IMR-90 (cell line): ENCODE measurements around the gene INTS6L. TPM values are rescaled to one million over a fixed set of nuclear protein-coding genes. Genes with fewer than 3 reads are reported as not detected.

ENCODE experiments used
- ATAC-seq: fragments of 200-7000 bp; cut with Tn5 transposase; 2 replicates; pipeline ENCODE4 v1.9.1; 2020; ENCODE audit warnings: low read depth, mild to moderate bottlenecking, moderate library complexity
- BruUV-seq: library from RNA; stranded (reverse); fragments of 400-500 nt; replicated peaks from 2 replicates; lab custom pipeline; 2021; lab: Mats Ljungman, UMichigan
- CTCF ChIA-PET: fragments of 300-600 bp; formaldehyde crosslinking; extraction: SDS; loops from one replicate; lab custom pipeline; 2021; ENCODE audit warnings: antibody characterized with exemption; lab: Yijun Ruan, JAX
- POLR2A ChIA-PET: fragments of 300-600 bp; sonication (Branson Sonifier 250); formaldehyde crosslinking; loops from one replicate; lab custom pipeline; 2022; ENCODE audit warnings: antibody characterized with exemption; ENCODE audit not compliant: unreplicated experiment; lab: Charles Lee
- DNase-seq: peaks from one replicate; pipeline ENCODE4 v3.0.0; 2013
- H2AFZ ChIP-seq: replicated peaks from 2 replicates; pipeline ENCODE3; 2013; ENCODE audit warnings: low read length, mild to moderate bottlenecking; ENCODE audit not compliant: poor library complexity
- H2AK5ac ChIP-seq: 2 replicates; pipeline ENCODE4 v1.6.1; 2013; ENCODE audit warnings: low read depth, low read length, inconsistent platforms
- H2AK9ac ChIP-seq: replicated peaks from 2 replicates; pipeline ENCODE3; 2013; ENCODE audit warnings: mild to moderate bottlenecking, low read depth, low read length, moderate library complexity; ENCODE audit not compliant: poor library complexity
- H2BK120ac ChIP-seq: 2 replicates; pipeline ENCODE4 v1.6.1; 2013; ENCODE audit warnings: low read depth, low read length, inconsistent platforms
- H2BK15ac ChIP-seq: 3 replicates; pipeline ENCODE4 v1.6.1; 2013; ENCODE audit warnings: low read depth, low read length, inconsistent platforms
- H2BK20ac ChIP-seq: 2 replicates; pipeline ENCODE4 v1.6.1; 2013; ENCODE audit warnings: low read depth, mild to moderate bottlenecking, inconsistent platforms, low read length, moderate library complexity
- H2BK5ac ChIP-seq: 2 replicates; pipeline ENCODE4 v1.6.1; 2013; ENCODE audit warnings: mild to moderate bottlenecking, low read depth, low read length, inconsistent platforms; ENCODE audit not compliant: poor library complexity, severe bottlenecking
- H3K14ac ChIP-seq: replicated peaks from 2 replicates; pipeline ENCODE4 v1.6.1; 2013; ENCODE audit warnings: low read depth, low read length, inconsistent platforms
- H3K18ac ChIP-seq: 2 replicates; pipeline ENCODE4 v1.6.1; 2013; ENCODE audit warnings: low read depth, low read length, control low read depth
- H3K23ac ChIP-seq: 2 replicates; pipeline ENCODE4 v1.6.1; 2013; ENCODE audit warnings: low read depth, low read length, inconsistent platforms
- H3K27ac ChIP-seq: 2 replicates; pipeline ENCODE4 v1.5.1; 2013; ENCODE audit warnings: mild to moderate bottlenecking, control low read depth, low read length; ENCODE audit not compliant: insufficient read depth
- H3K27me3 ChIP-seq: 2 replicates; pipeline ENCODE4 v1.6.1; 2013; ENCODE audit warnings: low read length; ENCODE audit not compliant: control insufficient read depth, insufficient read depth
- H3K36me3 ChIP-seq: 2 replicates; pipeline ENCODE4 v1.6.1; 2013; ENCODE audit warnings: low read length, mixed read lengths; ENCODE audit not compliant: control insufficient read depth, insufficient read depth
- H3K4ac ChIP-seq: 2 replicates; pipeline ENCODE4 v1.6.1; 2013; ENCODE audit warnings: low read depth, low read length, inconsistent platforms
- H3K4me1 ChIP-seq: 2 replicates; pipeline ENCODE4 v1.6.1; 2013; ENCODE audit warnings: low read length, mixed read lengths; ENCODE audit not compliant: control insufficient read depth, insufficient read depth
- H3K4me2 ChIP-seq: 2 replicates; pipeline ENCODE4 v1.6.1; 2013; ENCODE audit warnings: low read depth, mild to moderate bottlenecking, control low read depth, low read length, moderate library complexity
- H3K4me3 ChIP-seq: 2 replicates; pipeline ENCODE4 v1.5.1; 2013; ENCODE audit warnings: low read depth, mild to moderate bottlenecking, control low read depth, low read length, moderate library complexity; ENCODE audit not compliant: insufficient read depth
- H3K56ac ChIP-seq: 2 replicates; pipeline ENCODE4 v1.6.1; 2013; ENCODE audit warnings: low read length, inconsistent platforms; ENCODE audit not compliant: insufficient read depth; ENCODE audit errors: extremely low read depth
- H3K79me1 ChIP-seq, 2 experiments: 2 replicates each; pipeline ENCODE4 v1.6.1; 2013; ENCODE audit warnings: low read length in 2 of 2, inconsistent platforms in 1 of 2, low read depth in 1 of 2
- H3K9ac ChIP-seq: 2 replicates; pipeline ENCODE4 v1.6.1; 2013; ENCODE audit warnings: low read depth, low read length, control low read depth
- H3K9me1 ChIP-seq: 2 replicates; pipeline ENCODE4 v1.6.1; 2013; ENCODE audit warnings: low read length, inconsistent platforms; ENCODE audit not compliant: insufficient read depth
- H3K9me3 ChIP-seq: 2 replicates; pipeline ENCODE4 v1.6.1; 2013; ENCODE audit warnings: low read length; ENCODE audit not compliant: control insufficient read depth, insufficient read depth
- H4K20me1 ChIP-seq: 2 replicates; pipeline ENCODE4 v1.6.1; 2013; ENCODE audit warnings: low read length, inconsistent platforms; ENCODE audit not compliant: insufficient read depth
- H4K5ac ChIP-seq: 2 replicates; pipeline ENCODE4 v1.6.1; 2013; ENCODE audit warnings: mild to moderate bottlenecking, low read depth, low read length, control low read depth
- H4K8ac ChIP-seq, 2 experiments: 2 replicates each; pipeline ENCODE4 v1.6.1; 2013; ENCODE audit warnings: low read depth in 2 of 2, low read length in 2 of 2, control low read depth in 1 of 2, inconsistent platforms in 1 of 2
- H4K91ac ChIP-seq: 2 replicates; pipeline ENCODE4 v1.6.1; 2013; ENCODE audit warnings: low read depth, low read length, inconsistent platforms; ENCODE audit not compliant: insufficient read depth
- BHLHE40 ChIP-seq: fragments of 150-350 bp; IDR thresholded peaks from 2 replicates; pipeline ENCODE4 v1.6.1; 2016; ENCODE audit warnings: mild to moderate bottlenecking, low read depth, low read length
- CEBPB ChIP-seq: IDR thresholded peaks from 2 replicates; pipeline ENCODE4 v1.6.1; 2012; ENCODE audit warnings: low read depth, low read length, improper control_type of control experiment
- CHD1 ChIP-seq: IDR thresholded peaks from 2 replicates; pipeline ENCODE4 v1.6.1; 2012; ENCODE audit warnings: low read depth, low read length, improper control_type of control experiment
- FOS ChIP-seq: fragments of 150-350 bp; IDR thresholded peaks from 2 replicates; pipeline ENCODE4 v1.6.1; 2016; ENCODE audit warnings: low read depth, low read length
- MAFK ChIP-seq: IDR thresholded peaks from 2 replicates; pipeline ENCODE4 v1.6.1; 2012; ENCODE audit warnings: low read depth, low read length, improper control_type of control experiment
- MAZ ChIP-seq: IDR thresholded peaks from 2 replicates; pipeline ENCODE4 v1.6.1; 2012; ENCODE audit warnings: low read depth, mild to moderate bottlenecking, low read length, improper control_type of control experiment, moderate library complexity, borderline replicate concordance
- MXI1 ChIP-seq: IDR thresholded peaks from 2 replicates; pipeline ENCODE4 v1.6.1; 2012; ENCODE audit warnings: low read depth, mild to moderate bottlenecking, low read length, moderate library complexity, borderline replicate concordance
- NFE2L2 ChIP-seq: fragments of 150-350 bp; IDR thresholded peaks from 2 replicates; pipeline ENCODE4 v1.6.1; 2016; ENCODE audit warnings: low read depth, mild to moderate bottlenecking, low read length
- POLR2A ChIP-seq: IDR thresholded peaks from 2 replicates; pipeline ENCODE4 v1.6.1; 2012; ENCODE audit warnings: mild to moderate bottlenecking, low read depth, low read length
- RAD21 ChIP-seq: IDR thresholded peaks from 2 replicates; pipeline ENCODE4 v1.6.1; 2012; ENCODE audit warnings: low read length, improper control_type of control experiment
- RCOR1 ChIP-seq: IDR thresholded peaks from 2 replicates; pipeline ENCODE4 v1.6.1; 2012; ENCODE audit warnings: mild to moderate bottlenecking, low read length, improper control_type of control experiment; ENCODE audit not compliant: insufficient replicate concordance
- RFX5 ChIP-seq: IDR thresholded peaks from 2 replicates; pipeline ENCODE4 v1.8.0; 2012; ENCODE audit warnings: low read depth, mild to moderate bottlenecking, low read length, moderate library complexity
- SMC3 ChIP-seq: fragments of 150-350 bp; IDR thresholded peaks from 2 replicates; pipeline ENCODE4 v1.6.1; 2016; ENCODE audit warnings: low read depth, mild to moderate bottlenecking, antibody characterized with exemption, low read length, moderate library complexity
- WGBS, 2 experiments: methylation state at CpG; one replicate each; pipeline versions ENCODE4 v1.1.5 to v1.1.7; 2013; ENCODE audit warnings: missing lambda C conversion rate in 2 of 2; ENCODE audit not compliant: insufficient read length in 1 of 2; ENCODE audit errors: extremely low coverage in 2 of 2; 5-methylcytosine and 5-hydroxymethylcytosine counted together
- dilution Hi-C: fragments of 300-500 bp; cut with HindIII; formaldehyde crosslinking; loops from one replicate; pipeline ENCODE4 v1.14.3; 2018; ENCODE audit warnings: low sequenced_read_pairs; ENCODE audit not compliant: unreplicated experiment
- in situ Hi-C: fragments of 300-500 bp; cut with MboI; formaldehyde crosslinking; loops from 3 replicates; pipeline ENCODE4 v1.14.3; 2019; ENCODE audit warnings: low sequenced_read_pairs, inconsistent platforms, mixed read lengths
- intact Hi-C: fragments of 100-400 bp; cut with micrococcal nuclease; formaldehyde crosslinking; loops from 2 replicates; pipeline ENCODE4 v1.10.0; 2022
- polyA plus RNA-seq, 3 experiments: library from polyadenylated mRNA; depleted of rRNA; stranded (reverse); fragments of >200 nt; gene quantifications; 2 replicates each; pipeline ENCODE4 v1.2.3, GENCODE V29; 2012; ENCODE audit warnings: low replicate concordance in 1 of 3
- total RNA-seq: library from RNA; depleted of rRNA; stranded (reverse); fragments of >200 nt; gene quantifications from 2 replicates; pipeline ENCODE4 v1.2.3, GENCODE V29; 2012
- TF ChIP-seq, protein P1 (sequence below): fragments of 150-350 bp; IDR thresholded peaks from 2 replicates; pipeline ENCODE4 v1.6.1; 2016; ENCODE audit warnings: low read depth, mild to moderate bottlenecking, low read length, moderate library complexity, borderline replicate concordance
- TF ChIP-seq, protein P2 (sequence below): fragments of 150-350 bp; IDR thresholded peaks from 2 replicates; pipeline ENCODE4 v1.6.1; 2017; ENCODE audit warnings: mild to moderate bottlenecking, antibody characterized with exemption, low read length, low read depth
- TF ChIP-seq, protein P3 (sequence below): conservative IDR thresholded peaks from 2 replicates; pipeline ENCODE4 v1.5.1; 2012; ENCODE audit warnings: mild to moderate bottlenecking, low read depth, low read length, improper control_type of control experiment

The INTS6L gene
- total and polyA plus RNA-seq, 2 of the 4 experiments (the other 2 are of a cell fraction), result 2.7 to 5.1 TPM

DNA sequence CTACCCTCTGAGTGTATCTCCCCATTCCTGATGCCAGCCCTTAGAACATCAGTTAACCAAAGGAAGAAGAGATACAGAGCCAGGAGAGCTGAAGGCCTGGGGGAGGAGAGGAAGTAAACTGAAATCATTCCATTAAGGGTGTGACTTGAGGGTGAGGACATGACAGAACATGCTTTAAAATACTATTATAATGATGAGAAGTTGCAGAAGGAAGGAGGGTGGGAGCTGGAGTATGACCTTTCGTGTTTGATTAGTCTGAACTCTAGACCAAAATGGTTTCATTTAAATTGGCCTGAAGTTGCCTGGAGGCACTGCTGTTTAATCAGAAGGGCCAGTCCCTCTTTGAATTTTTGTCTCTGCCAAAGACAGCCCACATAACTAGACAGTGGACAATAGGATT is 11.4 kb downstream of the INTS6L start:
- CTCF ChIA-PET, result no interaction called here

More for the DNA sequence above, 11.4 kb downstream of the INTS6L start:
- ATAC-seq (no peak), DNase-seq (no peak)
- H3K9ac ChIP-seq, result no peak overlapping the region
- H2AFZ ChIP-seq, result no peak overlapping the region
- no peak overlapping the region for H2BK15ac ChIP-seq
- no peak overlapping the region for H2BK5ac ChIP-seq
- intact Hi-C loops (no loop called here), dilution Hi-C loops (no loop called here), in situ Hi-C loops (no loop called here)
- H3K27me3 ChIP-seq, result no peaks in the 10 kb centered on the region
- H2AK5ac ChIP-seq, result no peak overlapping the region
- H4K20me1 ChIP-seq, result no peaks in the 10 kb centered on the region
- no peaks in the 10 kb centered on the region for H3K9me3 ChIP-seq
- no peak overlapping the region for H3K23ac ChIP-seq
- no peak overlapping the region for H2BK120ac ChIP-seq
- H3K4me2 ChIP-seq, result no peak overlapping the region
- no peaks in the 10 kb centered on the region for H3K79me1 ChIP-seq
- H3K4me3 ChIP-seq, result no peak overlapping the region
- no peak overlapping the region for H3K14ac ChIP-seq
- no peak overlapping the region for H4K91ac ChIP-seq
- BruUV-seq, result no TSS peak
- H3K4ac ChIP-seq, result no peak overlapping the region
- no peak for TF ChIP-seq POLR2A
- no peak for TF ChIP-seq BHLHE40
- no peak for TF ChIP-seq CHD1
- TF ChIP-seq MAFK, result no peak
- no peak for TF ChIP-seq FOS
- TF ChIP-seq RCOR1, result no peak
- TF ChIP-seq, protein P1, sequence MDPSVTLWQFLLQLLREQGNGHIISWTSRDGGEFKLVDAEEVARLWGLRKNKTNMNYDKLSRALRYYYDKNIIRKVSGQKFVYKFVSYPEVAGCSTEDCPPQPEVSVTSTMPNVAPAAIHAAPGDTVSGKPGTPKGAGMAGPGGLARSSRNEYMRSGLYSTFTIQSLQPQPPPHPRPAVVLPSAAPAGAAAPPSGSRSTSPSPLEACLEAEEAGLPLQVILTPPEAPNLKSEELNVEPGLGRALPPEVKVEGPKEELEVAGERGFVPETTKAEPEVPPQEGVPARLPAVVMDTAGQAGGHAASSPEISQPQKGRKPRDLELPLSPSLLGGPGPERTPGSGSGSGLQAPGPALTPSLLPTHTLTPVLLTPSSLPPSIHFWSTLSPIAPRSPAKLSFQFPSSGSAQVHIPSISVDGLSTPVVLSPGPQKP, result no peak
- TF ChIP-seq, protein P2, sequence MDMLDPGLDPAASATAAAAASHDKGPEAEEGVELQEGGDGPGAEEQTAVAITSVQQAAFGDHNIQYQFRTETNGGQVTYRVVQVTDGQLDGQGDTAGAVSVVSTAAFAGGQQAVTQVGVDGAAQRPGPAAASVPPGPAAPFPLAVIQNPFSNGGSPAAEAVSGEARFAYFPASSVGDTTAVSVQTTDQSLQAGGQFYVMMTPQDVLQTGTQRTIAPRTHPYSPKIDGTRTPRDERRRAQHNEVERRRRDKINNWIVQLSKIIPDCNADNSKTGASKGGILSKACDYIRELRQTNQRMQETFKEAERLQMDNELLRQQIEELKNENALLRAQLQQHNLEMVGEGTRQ, result no peak
- TF ChIP-seq RAD21, result no peak
- no peak for TF ChIP-seq SMC3
- TF ChIP-seq, protein P3, sequence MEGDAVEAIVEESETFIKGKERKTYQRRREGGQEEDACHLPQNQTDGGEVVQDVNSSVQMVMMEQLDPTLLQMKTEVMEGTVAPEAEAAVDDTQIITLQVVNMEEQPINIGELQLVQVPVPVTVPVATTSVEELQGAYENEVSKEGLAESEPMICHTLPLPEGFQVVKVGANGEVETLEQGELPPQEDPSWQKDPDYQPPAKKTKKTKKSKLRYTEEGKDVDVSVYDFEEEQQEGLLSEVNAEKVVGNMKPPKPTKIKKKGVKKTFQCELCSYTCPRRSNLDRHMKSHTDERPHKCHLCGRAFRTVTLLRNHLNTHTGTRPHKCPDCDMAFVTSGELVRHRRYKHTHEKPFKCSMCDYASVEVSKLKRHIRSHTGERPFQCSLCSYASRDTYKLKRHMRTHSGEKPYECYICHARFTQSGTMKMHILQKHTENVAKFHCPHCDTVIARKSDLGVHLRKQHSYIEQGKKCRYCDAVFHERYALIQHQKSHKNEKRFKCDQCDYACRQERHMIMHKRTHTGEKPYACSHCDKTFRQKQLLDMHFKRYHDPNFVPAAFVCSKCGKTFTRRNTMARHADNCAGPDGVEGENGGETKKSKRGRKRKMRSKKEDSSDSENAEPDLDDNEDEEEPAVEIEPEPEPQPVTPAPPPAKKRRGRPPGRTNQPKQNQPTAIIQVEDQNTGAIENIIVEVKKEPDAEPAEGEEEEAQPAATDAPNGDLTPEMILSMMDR, result no peak
- no peak for TF ChIP-seq MXI1
- TF ChIP-seq CEBPB, result no peak
- TF ChIP-seq MAZ, result no peak
- no peak for TF ChIP-seq NFE2L2
- no peak for TF ChIP-seq RFX5
- WGBS, 2 experiments, result no CpG with 5 or more reads among the region's 1 CpG
- no peak overlapping the region for H4K5ac ChIP-seq
- H2BK20ac ChIP-seq, result no peak overlapping the region
- H3K36me3 ChIP-seq, result no peaks in the 10 kb centered on the region
- H4K8ac ChIP-seq, result no peak overlapping the region
- no peak overlapping the region for H3K18ac ChIP-seq
- no peak overlapping the region for H2AK9ac ChIP-seq
- POLR2A ChIA-PET, result no interaction called here
- H3K27ac ChIP-seq, result no peak overlapping the region
- no peaks in the 10 kb centered on the region for H3K9me1 ChIP-seq
- no peak overlapping the region for H3K56ac ChIP-seq
- H3K4me1 ChIP-seq, result no peaks in the 10 kb centered on the region
